HTR-8/SVneo (cell line): Measurements from ENCODE around the gene COG2.
A peak's percentile ranks its signal among the peaks of the same experiment; 100 is the strongest.

Experiments
- DNase-seq: peaks from one replicate; pipeline ENCODE4 v3.0.0; 2011; ENCODE audit warnings: low spot score, mixed read lengths; ENCODE audit not compliant: insufficient read length
- FAIRE-seq: peaks from 2 replicates; lab custom pipeline; 2011; peaks lifted over from hg19 to GRCh38; lab: Jason Lieb, UNC

COG2 gene

DNA sequence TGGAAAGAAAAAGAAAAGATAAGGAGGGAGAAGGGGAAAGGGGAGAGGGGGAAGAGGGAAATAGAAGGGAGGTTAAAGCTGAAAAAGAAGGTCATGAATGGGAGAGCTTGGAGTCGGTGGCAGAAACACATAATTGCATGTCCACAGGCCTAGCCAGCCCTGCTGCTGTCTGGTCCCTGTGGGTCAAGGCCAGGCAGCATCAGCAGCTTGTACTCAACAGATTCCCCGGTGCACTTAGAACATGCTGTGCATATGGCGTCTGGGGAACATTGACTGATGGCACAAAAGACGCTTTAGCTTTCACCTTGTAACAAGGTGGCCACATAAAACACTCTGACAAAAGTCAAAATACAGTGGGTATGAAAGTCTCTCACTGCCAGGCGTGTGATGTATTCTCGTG is 25.9 kb downstream of the COG2 start:
- no peak for FAIRE-seq
- no peak for DNase-seq

DNA sequence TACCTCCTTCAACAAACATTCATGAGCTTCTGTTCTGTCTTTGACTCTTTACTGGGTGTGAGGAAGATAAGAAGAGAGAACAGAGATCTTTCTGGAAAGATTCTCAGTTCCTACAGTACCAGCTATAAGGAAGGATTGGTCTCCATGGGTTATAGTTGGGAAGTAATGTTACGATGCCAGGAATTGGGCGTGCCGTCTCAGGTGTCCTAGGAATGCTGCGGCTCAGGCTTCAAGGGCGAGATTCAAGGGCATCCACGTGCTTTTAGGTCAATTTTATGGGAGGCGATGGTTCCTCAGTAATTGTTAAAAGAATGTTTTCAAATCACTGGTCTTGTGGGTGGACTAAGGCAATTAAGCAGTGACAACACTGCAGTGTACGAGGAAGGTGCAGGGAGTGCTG is 27.3 kb downstream of the COG2 start:
- DNase-seq (no peak), FAIRE-seq (no peak)

DNA sequence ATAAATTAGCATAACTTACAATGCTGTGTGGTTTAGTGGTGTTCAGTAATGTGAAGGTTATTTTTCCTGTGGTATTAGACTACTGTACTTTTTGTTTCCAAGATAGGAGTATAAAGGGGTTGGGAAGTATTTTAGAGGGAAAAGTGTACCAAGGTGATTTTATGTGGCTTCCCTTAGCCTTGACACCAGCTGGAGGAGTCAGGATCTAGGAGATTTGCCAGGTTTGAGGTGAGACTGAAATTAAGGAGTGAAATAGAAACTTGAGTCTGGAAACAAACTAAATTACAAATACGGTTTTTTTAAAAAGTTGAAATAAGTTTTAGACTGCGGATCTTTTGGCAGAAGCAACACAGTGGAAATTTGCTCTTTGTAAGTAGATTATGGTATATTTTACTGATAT is 32.3 kb downstream of the COG2 start:
- FAIRE-seq (no peak), DNase-seq (no peak)

DNA sequence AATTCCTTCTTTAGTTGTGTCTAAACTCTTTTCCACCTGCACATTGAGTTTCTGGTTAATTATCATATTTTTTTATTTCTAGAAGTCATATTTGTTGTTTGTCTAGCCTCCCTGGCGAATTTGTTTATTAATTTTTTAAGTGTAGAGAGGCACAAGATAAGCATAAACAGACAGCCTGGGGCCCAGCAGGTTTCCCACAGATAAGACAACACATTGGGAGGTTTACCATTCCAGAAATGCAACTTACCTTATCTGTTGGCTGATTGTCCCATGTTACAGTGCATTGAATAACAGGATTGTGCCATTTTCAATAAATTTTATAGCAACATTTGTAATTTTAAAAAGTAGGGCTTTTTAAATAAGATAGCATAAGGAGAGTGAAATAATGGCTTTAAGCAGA is 34.9 kb downstream of the COG2 start:
- no peak for FAIRE-seq
- no peak for DNase-seq

DNA sequence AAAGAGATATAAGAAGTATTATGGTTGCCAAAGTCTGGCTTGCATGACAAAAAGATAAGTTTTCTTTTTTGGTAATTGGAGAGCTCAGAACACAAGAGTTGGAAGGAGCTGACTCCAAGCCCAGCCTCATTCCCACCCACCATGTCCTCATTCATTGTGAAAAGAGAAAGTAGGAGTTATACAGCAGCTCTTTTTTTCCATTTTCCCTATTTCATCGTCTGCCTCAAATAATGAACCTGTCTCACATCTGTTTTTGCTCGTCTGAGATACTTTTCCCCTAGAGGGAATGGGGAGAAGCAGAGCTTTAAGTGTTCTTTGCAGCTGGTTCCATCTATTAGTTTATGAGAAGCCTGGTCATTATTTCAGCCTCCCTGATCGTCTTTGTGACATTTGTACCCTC is 36.9 kb downstream of the COG2 start:
- FAIRE-seq (no peak), DNase-seq (no peak)

DNA sequence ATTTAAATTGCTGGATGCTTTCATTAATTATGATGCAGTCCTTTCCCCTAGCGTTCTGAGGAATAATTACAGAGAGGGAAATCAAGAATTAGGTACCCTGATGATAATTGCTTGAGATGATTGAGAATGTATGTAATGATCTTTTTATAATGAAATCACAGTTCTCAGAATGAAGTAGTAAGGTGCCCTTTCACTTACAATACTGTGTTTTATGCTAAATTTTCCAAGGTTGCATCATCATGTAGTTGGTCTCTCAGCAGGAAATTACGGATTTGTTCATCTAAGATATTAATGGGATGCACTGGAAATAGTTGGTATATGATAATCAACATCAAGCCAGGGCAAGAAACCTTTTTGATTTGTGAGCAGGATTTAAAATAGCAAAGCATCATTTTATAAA is 37.5 kb downstream of the COG2 start:
- no peak for FAIRE-seq
- DNase-seq: no peak

DNA sequence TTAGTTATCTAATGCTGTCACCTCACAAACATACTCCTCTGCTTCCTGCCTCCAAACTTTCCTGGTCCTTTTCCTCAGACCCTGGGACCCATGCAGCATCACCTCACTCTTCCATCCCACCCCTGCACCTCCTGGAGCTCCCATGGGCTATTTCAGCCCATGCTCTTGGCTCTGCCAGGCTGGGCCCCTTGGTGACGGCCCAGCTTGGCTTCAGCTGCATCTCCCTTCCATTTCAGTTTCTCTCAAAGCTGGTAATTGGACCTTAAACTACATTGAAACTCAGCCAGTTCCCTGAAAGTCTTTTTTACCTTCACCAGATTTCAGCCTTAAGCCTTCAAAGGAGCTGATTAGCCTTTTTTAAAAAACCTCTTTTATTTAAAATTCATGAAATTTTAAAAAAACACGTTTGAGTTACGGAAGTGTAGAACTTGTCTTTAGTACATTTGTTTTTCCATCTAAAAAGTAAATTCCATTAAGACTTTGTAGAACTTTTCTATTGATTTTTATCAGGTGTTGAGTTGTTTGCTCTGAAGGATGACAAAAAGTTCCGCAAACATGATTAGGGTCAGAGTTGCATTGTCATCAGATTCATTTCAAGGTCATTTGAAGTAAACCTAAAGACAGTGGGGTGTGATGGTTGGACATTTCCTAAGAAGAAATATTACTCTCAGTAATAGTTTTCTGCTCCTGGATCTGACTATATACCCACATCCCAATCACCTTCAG is 38.2 kb downstream of the COG2 start:
- no peak for FAIRE-seq
- no peak for DNase-seq

DNA sequence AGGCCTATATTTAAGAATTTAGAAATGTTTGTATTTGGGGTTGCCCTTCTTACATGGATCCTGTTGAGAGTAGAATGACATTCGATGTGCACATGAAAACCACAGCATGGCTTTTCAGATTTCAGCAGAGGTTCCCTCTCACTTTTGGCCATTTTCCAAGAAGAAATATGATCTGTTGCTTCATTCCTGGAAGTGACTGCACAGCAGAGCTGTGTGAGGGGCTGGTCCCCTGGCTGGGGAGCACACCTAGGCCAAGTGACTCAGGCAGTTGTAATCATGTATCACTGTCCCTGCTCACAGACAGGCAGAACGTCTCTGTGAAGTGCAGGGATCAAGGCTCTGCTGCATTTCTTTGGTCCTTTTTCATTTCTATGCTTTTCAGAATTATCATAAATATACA is 39.3 kb downstream of the COG2 start:
- DNase-seq (peak; percentile 67), FAIRE-seq (no peak)

DNA sequence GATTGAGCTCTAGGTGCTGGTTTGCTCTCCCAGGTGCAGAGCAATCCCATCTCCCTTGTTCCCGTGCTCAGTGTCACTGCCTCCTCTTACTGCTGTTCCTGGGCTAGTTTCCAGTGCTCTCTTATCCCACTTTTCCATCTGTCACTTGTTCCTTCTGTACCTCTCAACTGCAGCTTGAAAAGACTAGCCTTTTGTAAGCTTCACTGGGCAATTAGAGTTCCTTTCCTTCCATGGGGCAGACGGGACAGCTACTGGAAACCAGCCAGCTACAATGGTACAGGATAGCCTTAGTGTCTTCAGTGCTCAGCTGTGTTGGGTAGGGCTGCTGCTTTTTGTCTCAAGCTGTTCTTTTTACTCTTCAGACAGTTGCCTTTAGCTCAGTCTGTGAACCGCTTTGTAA is 40.0 kb downstream of the COG2 start:
- no peak for FAIRE-seq
- DNase-seq: no peak

DNA sequence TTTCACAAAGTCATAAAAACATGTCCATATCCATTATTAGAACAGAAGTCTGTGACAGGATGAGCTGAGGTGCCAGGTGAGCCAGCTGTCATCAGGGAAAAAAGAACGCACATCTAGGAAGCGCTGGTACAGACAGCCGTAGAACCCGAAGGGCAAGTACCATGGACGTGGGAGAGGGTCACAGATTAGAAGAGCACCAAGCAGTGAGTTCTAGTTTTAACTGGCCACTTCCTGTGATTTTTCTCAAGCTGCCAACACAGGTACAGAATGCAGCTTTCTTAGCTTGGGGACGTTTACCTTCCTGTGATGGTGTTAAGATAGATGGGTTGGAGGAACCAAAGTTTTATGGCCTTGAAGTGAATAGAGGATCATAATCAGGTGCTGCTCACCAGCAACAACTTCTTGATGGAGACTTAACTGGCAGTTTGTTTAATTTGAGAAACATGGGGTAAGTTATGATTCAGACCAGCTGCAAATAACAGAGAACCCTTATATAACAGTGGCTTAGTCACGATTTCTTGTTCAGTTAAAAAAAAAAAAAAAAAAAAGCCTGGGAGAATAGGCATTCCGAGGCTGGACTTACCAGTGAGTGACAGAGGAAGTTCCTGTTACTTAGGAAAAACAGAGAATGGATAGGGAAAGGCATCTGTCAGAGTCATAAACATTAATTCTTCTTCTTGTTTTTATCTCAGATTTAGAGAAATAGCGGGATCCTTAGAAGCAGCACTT is 40.8 kb downstream of the COG2 start:
- FAIRE-seq (no peak), DNase-seq (no peak)

DNA sequence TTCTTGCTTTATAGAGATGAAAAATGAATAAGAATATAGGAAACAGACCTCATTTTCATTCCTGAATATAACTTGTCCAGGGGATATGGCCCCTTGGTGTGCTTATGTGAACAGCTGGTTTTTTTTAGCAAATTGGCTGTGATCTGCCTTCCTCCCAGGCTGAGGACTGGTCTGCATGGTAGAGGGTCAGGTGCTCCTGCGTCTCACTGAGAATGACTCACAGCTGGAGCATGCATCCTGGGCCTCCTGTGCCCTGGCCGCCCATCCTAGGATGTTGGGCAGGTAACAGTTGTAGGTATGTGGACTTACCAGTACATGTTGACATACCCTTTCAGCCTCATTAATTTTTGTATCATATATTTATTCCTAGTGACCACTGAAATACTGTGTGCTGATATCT is 41.9 kb downstream of the COG2 start:
- DNase-seq (no peak), FAIRE-seq (no peak)

DNA sequence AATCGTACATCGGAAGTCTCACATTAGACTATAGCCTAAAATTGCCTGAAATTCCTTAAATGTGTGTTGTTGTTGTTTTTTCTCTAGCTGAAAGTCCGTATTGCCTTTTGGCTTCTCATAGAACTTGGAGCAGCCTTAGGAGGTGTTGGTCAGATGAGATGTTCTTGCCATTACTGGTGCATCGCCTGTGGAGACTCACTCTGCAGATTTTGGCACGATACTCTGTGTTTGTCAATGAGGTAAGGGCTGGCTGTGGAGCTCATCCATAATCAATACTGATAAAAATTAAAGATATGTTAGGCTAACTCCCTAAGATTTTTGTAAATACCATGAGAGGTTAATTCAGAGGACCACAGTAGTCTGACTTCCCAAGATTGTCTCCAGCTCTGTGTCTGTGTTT is 42.7 kb downstream of the COG2 start:
- FAIRE-seq (no peak), DNase-seq (no peak)

DNA sequence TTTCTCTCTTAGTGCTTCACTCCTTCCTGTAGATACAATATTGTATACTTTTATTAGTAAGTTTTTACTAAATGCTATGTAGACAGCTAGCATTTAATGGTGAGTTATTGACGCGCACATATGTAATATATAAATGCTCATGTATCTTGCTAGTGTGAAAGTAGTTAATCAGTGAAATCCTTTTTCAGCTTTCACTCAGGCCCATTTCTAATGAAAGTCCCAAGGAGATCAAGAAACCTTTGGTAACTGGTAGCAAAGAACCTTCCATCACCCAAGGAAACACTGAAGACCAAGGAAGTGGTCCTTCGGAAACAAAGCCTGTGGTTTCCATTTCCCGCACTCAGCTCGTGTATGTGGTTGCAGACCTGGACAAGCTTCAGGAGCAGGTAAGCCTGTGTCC is 44.5 kb downstream of the COG2 start:
- DNase-seq: no peak
- FAIRE-seq: no peak

DNA sequence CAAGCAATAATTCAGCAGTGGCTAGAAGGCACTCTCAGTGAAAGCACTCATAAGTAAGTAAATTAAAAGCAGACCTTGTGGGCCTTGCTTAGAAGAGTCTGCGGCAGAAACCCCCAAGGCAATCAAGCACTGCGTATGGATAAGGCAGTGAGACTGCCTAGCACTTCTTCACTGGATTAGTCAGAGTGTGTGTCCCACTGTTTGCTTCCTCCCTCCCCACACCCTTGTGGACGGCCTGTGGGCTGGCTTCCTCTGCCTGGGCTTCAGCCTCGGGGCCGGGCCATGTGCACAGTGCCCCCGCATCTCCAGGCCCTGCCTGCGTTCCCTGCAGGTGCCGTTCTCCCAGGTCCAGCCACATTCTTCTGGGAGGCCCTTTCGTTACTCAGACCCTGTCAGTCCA is 47.8 kb downstream of the COG2 start:
- FAIRE-seq: no peak
- no peak for DNase-seq

DNA sequence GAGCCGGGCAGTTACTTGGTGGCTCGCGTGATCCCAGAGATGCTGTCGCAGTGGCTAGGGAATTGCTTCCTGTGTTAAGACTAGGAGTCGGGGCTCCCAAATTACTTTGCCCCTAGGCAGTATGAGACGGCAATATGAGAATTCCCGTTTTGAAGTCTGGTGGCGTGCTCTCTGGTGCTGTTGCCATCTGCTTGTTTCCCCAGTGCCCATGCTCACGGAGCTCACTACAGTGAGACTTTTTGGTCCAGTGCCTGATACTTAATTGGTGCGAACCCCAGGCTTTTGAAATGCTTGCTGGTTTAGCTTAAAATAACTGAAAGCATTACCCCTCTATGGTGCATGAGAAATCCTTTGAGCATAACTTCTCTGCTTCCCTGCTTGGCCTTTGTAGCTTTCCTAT is 49.3 kb downstream of the COG2 start:
- no peak for DNase-seq
- FAIRE-seq: no peak

DNA sequence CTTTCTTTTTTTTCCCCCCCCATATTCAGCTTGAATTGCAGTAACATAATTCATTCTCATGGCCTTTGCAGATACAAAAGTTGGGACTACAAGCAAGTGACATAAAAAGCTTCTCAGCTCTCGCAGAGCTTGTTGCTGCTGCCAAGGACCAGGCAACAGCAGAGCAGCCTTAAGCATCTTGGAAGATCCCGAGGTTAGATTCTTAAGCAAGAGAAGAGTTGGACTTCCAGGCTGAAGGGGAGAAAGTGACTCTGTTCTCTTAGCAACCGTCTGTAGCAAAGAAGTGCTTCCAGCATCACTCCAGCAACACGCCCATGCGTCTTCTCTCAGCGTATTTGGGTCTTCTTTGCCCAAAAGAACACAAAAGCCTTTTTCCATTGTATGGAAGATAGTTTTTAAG is 50.9 kb downstream of the COG2 start:
- FAIRE-seq (no peak), DNase-seq (no peak)

DNA sequence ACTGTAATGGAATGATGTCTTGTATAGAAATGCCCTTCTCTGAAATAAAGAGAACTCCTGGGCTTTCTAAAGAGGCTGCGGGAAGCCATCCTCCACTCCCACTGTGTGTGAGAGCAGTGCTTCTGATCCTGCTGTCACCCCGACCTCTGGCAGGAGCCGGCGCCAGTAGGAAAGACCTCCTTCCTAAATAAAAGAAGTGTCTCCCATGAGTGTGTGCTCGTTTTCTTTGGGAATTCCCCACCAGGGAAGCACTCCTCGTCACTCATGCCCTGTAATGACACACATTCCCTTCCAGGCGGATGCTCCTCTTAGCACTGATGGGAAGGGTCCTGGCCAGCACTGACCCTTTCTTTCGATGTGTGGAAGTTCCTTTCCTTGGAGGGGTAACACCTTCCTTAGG is 51.5 kb downstream of the COG2 start:
- DNase-seq (no peak), FAIRE-seq (no peak)

DNA sequence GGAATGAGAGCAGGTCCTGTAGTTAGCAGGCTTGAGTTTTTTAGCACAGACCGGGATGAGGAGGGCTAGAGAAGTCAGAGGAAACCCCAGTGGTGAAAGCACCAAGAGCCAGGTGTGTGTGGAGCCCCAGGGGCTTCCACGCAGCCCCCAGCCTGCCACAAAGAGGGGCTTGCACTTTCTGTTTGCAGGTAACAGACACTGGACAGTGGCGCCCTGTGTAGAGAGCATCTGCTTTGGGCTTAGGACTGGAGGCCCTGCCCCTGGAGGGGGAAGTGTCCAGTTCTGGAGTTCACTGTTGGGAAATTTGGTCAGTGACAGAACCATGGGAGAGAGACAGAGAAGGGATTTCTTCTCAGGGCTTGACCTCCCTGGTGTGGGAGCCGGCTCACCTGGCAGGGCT is 52.2 kb downstream of the COG2 start:
- DNase-seq: no peak
- FAIRE-seq: no peak

DNA sequence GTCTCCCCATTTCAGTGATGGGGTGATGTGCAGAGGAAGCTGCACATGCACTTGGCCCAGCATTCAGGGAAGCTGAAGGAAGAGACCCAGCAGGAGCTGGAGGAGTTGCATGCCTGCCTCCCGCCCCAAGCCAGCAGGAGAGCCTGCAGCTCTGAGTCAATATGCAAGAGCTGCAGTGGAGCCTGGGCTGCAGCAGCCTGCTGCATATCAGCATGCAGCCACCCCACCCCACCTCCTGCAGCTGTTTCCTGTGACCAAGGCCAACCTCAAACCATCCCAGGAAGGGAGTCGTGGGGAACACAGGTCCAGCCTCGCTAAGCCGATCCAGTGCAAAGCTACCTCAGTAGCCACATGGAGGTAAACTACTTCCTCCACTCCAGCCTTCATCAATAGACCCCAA is 52.7 kb downstream of the COG2 start:
- no peak for FAIRE-seq
- no peak for DNase-seq

DNA sequence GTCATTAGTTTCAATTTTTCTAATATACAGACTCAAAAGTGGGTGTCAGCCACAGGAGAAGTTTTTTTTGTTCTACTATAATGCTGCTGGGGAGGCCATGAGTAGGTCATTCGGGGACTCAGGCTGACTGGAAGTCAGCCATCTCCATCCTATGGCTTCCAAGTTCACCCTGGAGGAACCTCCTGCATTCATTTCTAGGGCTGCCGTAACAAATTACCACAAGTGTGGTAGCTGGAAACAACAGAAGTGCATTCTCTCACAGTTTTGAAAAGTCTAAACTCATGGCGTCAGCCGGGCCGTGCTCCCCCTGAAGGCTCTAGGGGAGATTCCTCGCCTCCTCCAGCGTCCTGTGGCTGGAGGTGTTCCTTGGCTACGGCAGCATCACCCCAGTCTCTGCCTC is 53.9 kb downstream of the COG2 start:
- FAIRE-seq: no peak
- no peak for DNase-seq

DNA sequence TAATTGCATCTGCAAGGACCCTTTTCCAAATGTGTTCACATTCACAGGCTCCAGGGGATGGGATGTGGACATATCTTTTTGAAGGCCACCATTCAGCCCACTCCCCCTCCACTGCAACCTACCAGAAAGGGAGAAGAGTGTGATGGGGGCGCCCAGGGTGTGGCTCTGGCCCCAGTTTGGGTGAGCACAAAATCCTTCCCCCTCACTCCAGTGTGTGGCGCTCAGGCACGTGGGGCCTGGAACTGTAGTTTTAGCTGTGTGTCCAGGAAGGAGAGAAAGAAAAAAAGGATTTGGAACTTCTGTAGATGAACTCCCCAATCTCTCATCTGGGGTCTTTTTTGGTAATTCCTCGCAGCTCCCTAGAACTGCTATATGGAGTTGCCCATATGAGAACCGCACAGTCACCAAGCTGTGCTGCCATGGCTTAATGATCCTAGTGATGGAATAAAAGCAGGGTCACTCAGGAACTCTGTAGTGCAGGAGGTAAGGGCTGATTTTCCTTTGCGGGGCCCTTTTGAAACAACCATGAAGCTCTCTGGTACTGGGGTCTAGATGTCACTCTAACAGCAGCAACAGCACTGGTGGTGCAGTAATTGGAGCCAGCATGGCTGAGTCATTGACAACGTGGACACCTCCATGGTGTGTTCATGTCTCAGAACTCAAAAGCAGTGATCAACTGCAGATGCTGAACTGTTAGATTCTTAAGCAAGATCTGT is 54.6 kb downstream of the COG2 start:
- no peak for FAIRE-seq

DNA sequence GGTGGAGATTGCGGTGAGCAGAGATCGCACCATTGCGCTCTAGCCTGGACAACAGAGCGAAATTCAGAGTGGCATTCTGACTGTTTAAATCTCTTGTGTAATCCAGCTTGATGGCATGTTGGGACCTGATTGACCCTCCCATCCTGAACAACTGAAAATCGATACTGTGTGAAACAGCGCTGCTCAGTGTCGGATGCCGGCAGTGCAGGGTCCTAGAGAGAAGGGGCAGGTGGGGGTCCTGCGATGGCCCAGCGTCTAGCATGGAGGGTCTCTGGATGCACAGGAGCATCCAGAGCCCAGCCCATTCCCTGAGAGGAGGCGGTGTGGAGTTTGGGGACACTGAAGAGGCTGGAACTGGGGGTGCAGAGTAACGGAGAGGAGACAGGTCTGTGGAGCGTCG is 55.8 kb downstream of the COG2 start:
- no peak for FAIRE-seq
- no peak for DNase-seq

More for the DNA sequence above, 54.6 kb downstream of the COG2 start:
- no peak for DNase-seq
